HL-60 (cell line): ENCODE results near the gene PNMA6E.

Experiments used
- DNase-seq, 2 experiments: peaks; one replicate each; pipeline ENCODE4 v3.0.0-alpha.2; 2010 to 2020; ENCODE audit warnings: low read depth in 1 of 2, low spot score in 1 of 2
- H3K27ac ChIP-seq: fragments of 250-450 bp; sonication (Bioruptor Pico); replicated peaks from 2 replicates; pipeline ENCODE4 v1.5.1; 2020; ENCODE audit warnings: mild to moderate bottlenecking, moderate library complexity
- H3K27me3 ChIP-seq: fragments of 250-450 bp; sonication (Bioruptor Pico); 2 replicates; pipeline ENCODE4 v1.5.1; 2021; ENCODE audit warnings: mild to moderate bottlenecking, moderate library complexity; ENCODE audit not compliant: insufficient read depth, poor library complexity, severe bottlenecking
- H3K4me3 ChIP-seq: replicated peaks from 2 replicates; pipeline ENCODE4 v1.5.1; 2011; ENCODE audit warnings: mild to moderate bottlenecking, control low read depth, low read length; ENCODE audit not compliant: insufficient read depth
- CTCF ChIP-seq: IDR thresholded peaks from one replicate; pipeline ENCODE4 v1.5.1; 2011; ENCODE audit warnings: low read length, control low read depth, inconsistent platforms; ENCODE audit not compliant: insufficient read depth
- GABPA ChIP-seq: IDR thresholded peaks from 2 replicates; pipeline ENCODE4 v1.6.1; 2012; ENCODE audit warnings: low read depth
- POLR2AphosphoS5 ChIP-seq: IDR thresholded peaks from 2 replicates; pipeline ENCODE4 v1.6.1; 2012; ENCODE audit warnings: low read depth
- SPI1 ChIP-seq: IDR thresholded peaks from 2 replicates; pipeline ENCODE4 v1.6.1; 2012; ENCODE audit warnings: low read depth, mild to moderate bottlenecking, borderline replicate concordance
- TF ChIP-seq, protein P1 (sequence below): IDR thresholded peaks from 2 replicates; pipeline ENCODE4 v1.6.1; 2012; ENCODE audit warnings: low read depth; ENCODE audit not compliant: insufficient replicate concordance

Gene PNMA6E

GRCh38 chrX:153365670-153366069 lies 35.5 kb downstream of the PNMA6E start:
- Histone ChIP-seq H3K4me3 (no peak overlapping the region), H3K27ac (no peak overlapping the region), H3K27me3 (no peaks in the 10 kb centered on the region)
- TF ChIP-seq SPI1 (no peak), POLR2AphosphoS5 (no peak)
- no peak for DNase-seq

DNA sequence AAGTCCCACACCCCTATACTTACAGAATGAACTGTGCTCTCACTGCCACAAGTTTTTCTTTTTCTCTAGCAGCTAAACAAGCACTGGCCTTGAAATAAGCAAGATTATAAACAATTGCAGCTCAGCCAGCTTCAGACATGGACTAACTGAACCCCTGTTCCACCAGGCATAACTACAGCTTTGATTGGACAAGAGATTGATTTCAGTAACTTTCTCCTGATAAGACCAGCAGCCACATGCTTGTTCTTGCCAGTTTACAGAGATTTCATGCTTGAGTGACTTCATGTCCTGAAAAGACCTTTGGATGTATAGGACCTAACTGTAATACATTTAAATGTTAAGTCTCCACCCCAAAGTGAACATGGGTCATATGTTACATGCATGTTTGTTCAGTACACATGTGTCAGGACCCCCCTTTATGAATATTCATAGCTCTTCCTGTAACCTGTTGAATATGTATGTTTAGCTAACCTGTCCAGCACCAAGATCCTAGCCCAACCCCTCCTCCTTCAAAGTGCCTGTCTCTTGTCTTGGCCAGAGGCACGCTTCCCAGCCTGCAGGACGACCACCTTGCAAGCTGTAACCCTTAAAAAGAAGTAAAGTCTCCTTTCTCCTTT lies 39.3 kb downstream of the PNMA6E start:
- H3K27me3 ChIP-seq = no peaks in the 10 kb centered on the region
- no peak overlapping the region for H3K27ac ChIP-seq
- no peak for DNase-seq
- TF ChIP-seq GABPA = no peak
- TF ChIP-seq CTCF = no peak
- no peak for TF ChIP-seq SPI1
- TF ChIP-seq, protein P1, sequence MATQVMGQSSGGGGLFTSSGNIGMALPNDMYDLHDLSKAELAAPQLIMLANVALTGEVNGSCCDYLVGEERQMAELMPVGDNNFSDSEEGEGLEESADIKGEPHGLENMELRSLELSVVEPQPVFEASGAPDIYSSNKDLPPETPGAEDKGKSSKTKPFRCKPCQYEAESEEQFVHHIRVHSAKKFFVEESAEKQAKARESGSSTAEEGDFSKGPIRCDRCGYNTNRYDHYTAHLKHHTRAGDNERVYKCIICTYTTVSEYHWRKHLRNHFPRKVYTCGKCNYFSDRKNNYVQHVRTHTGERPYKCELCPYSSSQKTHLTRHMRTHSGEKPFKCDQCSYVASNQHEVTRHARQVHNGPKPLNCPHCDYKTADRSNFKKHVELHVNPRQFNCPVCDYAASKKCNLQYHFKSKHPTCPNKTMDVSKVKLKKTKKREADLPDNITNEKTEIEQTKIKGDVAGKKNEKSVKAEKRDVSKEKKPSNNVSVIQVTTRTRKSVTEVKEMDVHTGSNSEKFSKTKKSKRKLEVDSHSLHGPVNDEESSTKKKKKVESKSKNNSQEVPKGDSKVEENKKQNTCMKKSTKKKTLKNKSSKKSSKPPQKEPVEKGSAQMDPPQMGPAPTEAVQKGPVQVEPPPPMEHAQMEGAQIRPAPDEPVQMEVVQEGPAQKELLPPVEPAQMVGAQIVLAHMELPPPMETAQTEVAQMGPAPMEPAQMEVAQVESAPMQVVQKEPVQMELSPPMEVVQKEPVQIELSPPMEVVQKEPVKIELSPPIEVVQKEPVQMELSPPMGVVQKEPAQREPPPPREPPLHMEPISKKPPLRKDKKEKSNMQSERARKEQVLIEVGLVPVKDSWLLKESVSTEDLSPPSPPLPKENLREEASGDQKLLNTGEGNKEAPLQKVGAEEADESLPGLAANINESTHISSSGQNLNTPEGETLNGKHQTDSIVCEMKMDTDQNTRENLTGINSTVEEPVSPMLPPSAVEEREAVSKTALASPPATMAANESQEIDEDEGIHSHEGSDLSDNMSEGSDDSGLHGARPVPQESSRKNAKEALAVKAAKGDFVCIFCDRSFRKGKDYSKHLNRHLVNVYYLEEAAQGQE = no peak
- TF ChIP-seq POLR2AphosphoS5 = no peak
- no peak overlapping the region for H3K4me3 ChIP-seq

- TF ChIP-seq, protein P1 = no peak
- no peak for TF ChIP-seq POLR2AphosphoS5
- no peak for TF ChIP-seq CTCF
- no peak for TF ChIP-seq SPI1
- no peak for TF ChIP-seq GABPA
- DNase-seq = no peak
- Histone ChIP-seq H3K4me3 (no peak overlapping the region), H3K27ac (no peak overlapping the region), H3K27me3 (no peaks in the 10 kb centered on the region)
These were observed 43.3 kb downstream of the PNMA6E start for GRCh38 chrX:153357877-153358276.

DNA sequence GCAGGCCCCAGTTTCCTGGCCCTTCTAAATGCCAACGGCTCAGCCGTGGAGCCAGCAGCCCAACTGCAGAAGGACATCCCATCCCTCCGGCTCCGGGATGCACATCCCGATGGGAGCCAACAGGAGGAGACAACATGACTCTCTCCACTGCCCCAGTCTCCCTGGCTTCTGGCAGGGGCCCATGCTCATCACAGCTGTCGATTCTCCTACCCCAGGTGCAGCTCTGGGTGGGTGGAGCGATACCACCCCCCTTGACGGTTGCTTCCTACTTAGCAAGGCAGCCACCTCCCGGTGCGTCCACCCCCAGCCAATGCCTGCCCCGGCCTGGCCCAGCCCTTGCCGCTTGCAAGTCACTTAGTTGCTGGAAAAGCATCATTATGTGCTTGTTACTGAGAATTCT lies 47.7 kb downstream of the PNMA6E start:
- Histone ChIP-seq H3K27ac (no peak overlapping the region), H3K27me3 (no peaks in the 10 kb centered on the region), H3K4me3 (no peak overlapping the region)
- TF ChIP-seq, protein P1 = no peak
- TF ChIP-seq POLR2AphosphoS5 (no peak), GABPA (no peak), SPI1 (no peak)
- no peak for DNase-seq
